Body of pancreas (tissue), 4 donors: ENCODE results near the gene AGAP3. TPM values are rescaled to one million over a fixed set of nuclear protein-coding genes. Genes with fewer than 3 reads are reported as not detected.

ENCODE experiments used
- ATAC-seq: fragments of 150-250 bp; one replicate; pipeline ENCODE4 v1.9.1; 2016
- DNase-seq, 4 donors: peaks; one replicate each; pipeline ENCODE4 v3.0.0-alpha.2; 2019
- H3K27ac ChIP-seq, 4 donors: fragments of 200-600 bp; sonication (generic); 1 replicate in 3 of 4; 2 replicates in 1 of 4; pipeline versions ENCODE4 v1.5.1 to v1.6.1; 2016 to 2019; ENCODE audit warnings: mild to moderate bottlenecking in 1 of 4, mixed read lengths in 1 of 4, moderate library complexity in 1 of 4
- H3K27me3 ChIP-seq, 2 donors: fragments of 200-600 bp; sonication (generic); one replicate each; pipeline ENCODE4 v1.6.0; 2016; ENCODE audit warnings: mild to moderate bottlenecking in 1 of 2
- H3K36me3 ChIP-seq, 2 donors: fragments of 200-600 bp; sonication (generic); replicated peaks in 1 of 2; 2 replicates each; pipeline ENCODE4 v1.5.1; 2016; ENCODE audit warnings: low read depth in 2 of 2; ENCODE audit not compliant: insufficient read depth in 1 of 2
- H3K4me1 ChIP-seq: fragments of 200-600 bp; sonication (generic); one replicate; pipeline ENCODE4 v1.6.0; 2016
- H3K4me3 ChIP-seq, 2 donors: fragments of 200-600 bp; sonication (generic); 1 replicate in 1 of 2; 2 replicates in 1 of 2; pipeline ENCODE4 v1.5.1; 2016 to 2019
- H3K9me3 ChIP-seq, 3 donors: fragments of 200-600 bp; sonication (generic); 1 replicate in 2 of 3; 2 replicates in 1 of 3; pipeline ENCODE4 v1.5.1; 2016
- CTCF ChIP-seq, 7 experiments: fragments of 450-650 bp in 4 of 7; fragments of 200-600 bp in 3 of 7; sonication (generic) in 3 of 7; IDR thresholded peaks; one replicate each; pipeline ENCODE4 v1.5.1; 2016 to 2019; ENCODE audit warnings: antibody characterized with exemption in 7 of 7
- POLR2A ChIP-seq, 3 donors: fragments of 450-650 bp; IDR thresholded peaks; one replicate each; pipeline ENCODE4 v1.6.1; 2016; ENCODE audit warnings: antibody characterized with exemption in 3 of 3, mild to moderate bottlenecking in 2 of 3
- WGBS, 2 donors: methylation state at CpG; one replicate each; pipeline ENCODE4 v1.1.5; 2017; 5-methylcytosine and 5-hydroxymethylcytosine counted together
- intact Hi-C: fragments of 100-400 bp; cut with DNase I; formaldehyde crosslinking; loops from one replicate; pipeline ENCODE4 v1.15.1; 2023
- total RNA-seq, 2 donors: library from RNA; depleted of rRNA; stranded (reverse); fragments of >200 nt; gene quantifications; one replicate each; pipeline ENCODE4 v1.1.0, GENCODE V29; 2016

The AGAP3 gene
- total RNA-seq, 2 donors from 2014 or later: 45.4 to 104 TPM

DNA sequence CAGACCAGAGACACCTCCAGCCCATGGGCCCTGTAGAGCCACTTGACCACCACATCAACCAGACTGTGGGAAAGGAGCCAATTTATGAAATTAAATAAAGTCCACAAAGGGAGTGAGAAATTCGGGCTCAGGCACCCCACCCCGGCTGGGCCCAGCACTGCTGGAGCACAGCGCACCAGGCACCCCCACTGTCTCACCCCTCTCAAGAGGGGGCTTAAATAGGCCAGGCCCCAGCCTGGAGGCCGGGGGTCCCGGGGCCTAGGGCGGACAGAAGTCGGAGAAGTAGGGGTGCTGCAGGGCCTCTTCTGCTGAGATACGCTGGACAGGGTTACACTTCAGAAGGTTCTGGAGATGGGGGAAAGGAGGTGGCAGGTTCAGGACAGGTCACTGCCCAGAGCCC lies 32.5 kb upstream of the AGAP3 start:
- TF ChIP-seq POLR2A (IDR thresholded peaks at IDR 0.05): no peak
- no peak for TF ChIP-seq CTCF (IDR thresholded peaks at IDR 0.05)
- Histone ChIP-seq H3K36me3 (no peaks in the 10 kb centered on the region), H3K4me3 (no peak overlapping the region), H3K9me3 (no peaks in the 10 kb centered on the region), H3K27ac (no peak overlapping the region), H3K4me1 (peaks cover 25% of the 10 kb centered on the region), H3K27me3 (no peaks in the 10 kb centered on the region)
- no peak for ATAC-seq
- WGBS, 2 donors: 95% methylated on average over 8 of the region's 8 CpGs
- DNase-seq: no peak
- intact Hi-C loops: no loop called here

DNA sequence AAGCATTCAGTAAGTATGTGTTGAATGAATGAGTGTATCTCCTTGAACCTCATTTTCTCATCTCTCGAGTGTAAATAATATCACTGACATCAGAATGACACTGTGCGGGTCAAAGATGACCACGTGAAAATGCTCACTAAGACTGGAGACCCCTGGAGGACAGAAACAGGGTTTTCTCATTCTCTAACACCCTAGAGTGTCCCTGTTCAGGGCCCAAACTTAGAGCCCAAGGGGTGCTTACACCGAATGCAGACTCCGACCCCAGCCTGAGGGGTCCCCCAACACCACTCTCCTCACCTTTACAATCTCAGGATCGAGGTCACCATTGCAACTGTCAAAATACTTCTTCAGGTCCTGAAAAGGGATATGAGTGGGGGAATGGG lies 30.0 kb upstream of the AGAP3 start:
- H3K27me3 ChIP-seq: no peaks in the 10 kb centered on the region
- TF ChIP-seq POLR2A (IDR thresholded peaks at IDR 0.05): no peak
- no peak for TF ChIP-seq CTCF (IDR thresholded peaks at IDR 0.05)
- no peak for DNase-seq
- peaks cover 33% of the 10 kb centered on the region for H3K4me1 ChIP-seq
- no peaks in the 10 kb centered on the region for H3K9me3 ChIP-seq
- H3K4me3 ChIP-seq: no peak overlapping the region
- intact Hi-C loops: no loop called here
- ATAC-seq: no peak
- H3K36me3 ChIP-seq: no peaks in the 10 kb centered on the region
- WGBS, 2 donors: 78 to 87% methylated on average over 6 of the region's 6 CpGs
- H3K27ac ChIP-seq: no peak overlapping the region

GRCh38 chr7:151056666-151057505 lies 29.4 kb upstream of the AGAP3 start:
- peak overlapping the region; percentile 49 to 57 for H3K4me3 ChIP-seq
- peaks cover 39% of the 10 kb centered on the region for H3K4me1 ChIP-seq
- H3K27ac ChIP-seq: no peak overlapping the region
- intact Hi-C loops: no loop called here
- H3K36me3 ChIP-seq: no peaks in the 10 kb centered on the region
- ATAC-seq (no peak), DNase-seq (peak in 3 of 4 donors; percentile 37 to 49 (median 46))
- no peaks in the 10 kb centered on the region for H3K27me3 ChIP-seq
- WGBS, 2 donors: 17 to 19% methylated on average over 25 to 29 of the region's 29 CpGs
- H3K9me3 ChIP-seq: no peaks in the 10 kb centered on the region
- peak in 1 of 7 experiments; percentile 11 for TF ChIP-seq CTCF (IDR thresholded peaks at IDR 0.05)
- no peak for TF ChIP-seq POLR2A (IDR thresholded peaks at IDR 0.05)

- TF ChIP-seq CTCF (IDR thresholded peaks at IDR 0.05): no peak
- TF ChIP-seq POLR2A (IDR thresholded peaks at IDR 0.05): no peak
- Histone ChIP-seq H3K4me3 (peak within 1 kb of the TSS; percentile 49 to 57), H3K27ac (peak within 1 kb of the TSS; percentile 92 to 98 (median 96)), H3K9me3 (no peaks in the 10 kb centered on the region), H3K4me1 (peaks cover 46% of the 10 kb centered on the region), H3K36me3 (no peaks in the 10 kb centered on the region), H3K27me3 (no peaks in the 10 kb centered on the region)
- intact Hi-C loops: no loop called here
- 1 to 3% methylated on average over 14 to 30 of the region's 30 CpGs for WGBS, 2 donors
- DNase-seq (peak in 1 of 4 donors; percentile 35), ATAC-seq (no peak)
These were observed 28.7 kb upstream of the AGAP3 start, which contains the start of gene CDK5 for GRCh38 chr7:151057506-151057988. Gene CDK5 (minus strand): TSS chr7:151057897. CDS start chr7:151057848, 49 bp downstream.
